Parathyroid adenoma (tissue), 2 donors: ENCODE measurements around the gene MLST8.
"Not testable (repeated sequence)": the region's sequence is repeated elsewhere in the genome, so short reads cannot be mapped to it uniquely, and the experiment has no call there.

Source experiments
- H2AFZ ChIP-seq: fragments of 300-600 bp; sonication (generic); one replicate; pipeline ENCODE4 v1.7.0; 2017; ENCODE audit warnings: antibody characterized with exemption, mild to moderate bottlenecking
- H3K27ac ChIP-seq: fragments of 300-600 bp; sonication (generic); one replicate; pipeline ENCODE4 v1.7.0; 2017
- H3K27me3 ChIP-seq: fragments of 300-600 bp; sonication (generic); one replicate; pipeline ENCODE4 v1.7.0; 2017; ENCODE audit warnings: low read length; ENCODE audit not compliant: control insufficient read depth, insufficient read depth
- H3K36me3 ChIP-seq: fragments of 300-600 bp; sonication (generic); one replicate; pipeline ENCODE4 v1.7.0; 2017; ENCODE audit warnings: low read length; ENCODE audit not compliant: control insufficient read depth, insufficient read depth
- H3K4me1 ChIP-seq: fragments of 300-600 bp; sonication (generic); one replicate; pipeline ENCODE4 v1.7.0; 2017; ENCODE audit warnings: control low read depth
- H3K4me2 ChIP-seq: fragments of 300-600 bp; sonication (generic); one replicate; pipeline ENCODE4 v1.7.0; 2017; ENCODE audit warnings: low read length
- H3K4me3 ChIP-seq: fragments of 300-600 bp; sonication (generic); one replicate; pipeline ENCODE4 v1.7.0; 2017; ENCODE audit warnings: low read depth, low read length
- H3K79me2 ChIP-seq: fragments of 300-600 bp; sonication (generic); one replicate; pipeline ENCODE4 v1.7.0; 2017; ENCODE audit warnings: control low read depth
- H3K9ac ChIP-seq: fragments of 300-600 bp; sonication (generic); one replicate; pipeline ENCODE4 v1.7.0; 2017; ENCODE audit warnings: mild to moderate bottlenecking
- H3K9me3 ChIP-seq: fragments of 300-600 bp; sonication (generic); one replicate; pipeline ENCODE4 v1.7.0; 2017; ENCODE audit warnings: low read length; ENCODE audit not compliant: control insufficient read depth
- CTCF ChIP-seq: fragments of 300-600 bp; sonication (generic); IDR thresholded peaks from one replicate; pipeline ENCODE4 v1.7.0; 2017; ENCODE audit warnings: antibody characterized with exemption, mild to moderate bottlenecking
- donor health status: primary hyperparathyroidism.

The MLST8 gene

GRCh38 chr16:2237102-2237482 is 31.8 kb downstream of the MLST8 start:
- no peaks in the 10 kb centered on the region for H3K36me3 ChIP-seq

GRCh38 chr16:2237493-2238149 is 32.4 kb downstream of the MLST8 start:
- Histone ChIP-seq H3K4me3 (no peak overlapping the region), H3K79me2 (no peaks in the 10 kb centered on the region), H3K27ac (no peak overlapping the region), H3K9ac (no peak overlapping the region), H3K27me3 (no peaks in the 10 kb centered on the region), H3K9me3 (no peaks in the 10 kb centered on the region), H3K36me3 (no peaks in the 10 kb centered on the region), H3K4me2 (no peak overlapping the region), H3K4me1 (no peaks in the 10 kb centered on the region), H2AFZ (no peak overlapping the region)
- TF ChIP-seq CTCF: no peak

More at GRCh38 chr16:2237102-2237482, 31.8 kb downstream of the MLST8 start:
- TF ChIP-seq CTCF: no peak
- Histone ChIP-seq H3K27ac (no peak overlapping the region), H3K4me2 (peak overlapping the region; percentile 47), H3K4me3 (no peak overlapping the region), H2AFZ (no peak overlapping the region), H3K9ac (no peak overlapping the region), H3K4me1 (no peaks in the 10 kb centered on the region), H3K9me3 (no peaks in the 10 kb centered on the region), H3K79me2 (no peaks in the 10 kb centered on the region), H3K27me3 (no peaks in the 10 kb centered on the region)

GRCh38 chr16:2238150-2238837 is 33.0 kb downstream of the MLST8 start:
- no peaks in the 10 kb centered on the region for H3K9me3 ChIP-seq
- no peak overlapping the region for H3K9ac ChIP-seq
- H2AFZ ChIP-seq: no peak overlapping the region
- H3K4me3 ChIP-seq: no peak overlapping the region
- no peak overlapping the region for H3K27ac ChIP-seq
- no peak for TF ChIP-seq CTCF
- H3K79me2 ChIP-seq: no peaks in the 10 kb centered on the region
- no peaks in the 10 kb centered on the region for H3K36me3 ChIP-seq
- no peaks in the 10 kb centered on the region for H3K4me1 ChIP-seq
- H3K4me2 ChIP-seq: no peak overlapping the region
- no peaks in the 10 kb centered on the region for H3K27me3 ChIP-seq

- Histone ChIP-seq H3K27ac (no peak overlapping the region), H3K4me1 (no peaks in the 10 kb centered on the region), H3K9me3 (no peaks in the 10 kb centered on the region), H2AFZ (no peak overlapping the region), H3K27me3 (no peaks in the 10 kb centered on the region), H3K4me2 (no peak overlapping the region), H3K36me3 (no peaks in the 10 kb centered on the region), H3K9ac (no peak overlapping the region), H3K4me3 (no peak overlapping the region), H3K79me2 (no peaks in the 10 kb centered on the region)
- no peak for TF ChIP-seq CTCF
Measured at GRCh38 chr16:2238838-2239675, 33.8 kb downstream of the MLST8 start.

- H3K9ac ChIP-seq, H3K79me2 ChIP-seq, H3K4me1 ChIP-seq, H3K4me2 ChIP-seq, H2AFZ ChIP-seq, H3K9me3 ChIP-seq, H3K36me3 ChIP-seq, H3K27ac ChIP-seq, H3K27me3 ChIP-seq, H3K4me3 ChIP-seq: not testable (repeated sequence)
Measured at GRCh38 chr16:2240331-2240730, 35.1 kb downstream of the MLST8 start.
